Measurements from ENCODE around the gene ENTPD1.
"Not testable (repeated sequence)": the region's sequence is repeated elsewhere in the genome, so short reads cannot be mapped to it uniquely, and the experiment has no call there.

The ENTPD1 gene

GRCh38 chr10:95756041-95756761, at the start of gene ENTPD1:
ENTPD1 (plus strand) TSS chr10:95756163; CDS start chr10:95756240, 77 bp downstream.
- DNase-seq (ENCODE audit: low read depth, low spot score), result no peak

- no peak for DNase-seq (ENCODE audit: low read depth, low spot score)
These were observed 49.4 kb upstream of the ENTPD1 start for GRCh38 chr10:95706573-95706972.

GRCh38 chr10:95706990-95707389, 49.0 kb upstream of the ENTPD1 start:
- DNase-seq (ENCODE audit: low read depth, low spot score), result no peak

GRCh38 chr10:95711492-95711891, 44.5 kb upstream of the ENTPD1 start:
- DNase-seq (ENCODE audit: low read depth, low spot score), result no peak

GRCh38 chr10:95716466-95716865, 39.5 kb upstream of the ENTPD1 start:
- DNase-seq (ENCODE audit: low read depth, low spot score), result no peak

GRCh38 chr10:95716866-95717265, 39.1 kb upstream of the ENTPD1 start:
- DNase-seq (ENCODE audit: low read depth, low spot score), result no peak

GRCh38 chr10:95720745-95721144, 35.2 kb upstream of the ENTPD1 start:
- not testable (repeated sequence) for DNase-seq (ENCODE audit: low read depth, low spot score)

- not testable (repeated sequence) for DNase-seq (ENCODE audit: low read depth, low spot score)
These were observed 33.5 kb upstream of the ENTPD1 start for GRCh38 chr10:95722496-95722895.

GRCh38 chr10:95728526-95728925, 27.4 kb upstream of the ENTPD1 start:
- DNase-seq (ENCODE audit: low read depth, low spot score), result no peak

GRCh38 chr10:95729323-95730055, 26.5 kb upstream of the ENTPD1 start:
- no peak for DNase-seq (ENCODE audit: low read depth, low spot score)

GRCh38 chr10:95730233-95730632, 25.7 kb upstream of the ENTPD1 start:
- DNase-seq (ENCODE audit: low read depth, low spot score), result no peak

GRCh38 chr10:95732907-95733306, 23.1 kb upstream of the ENTPD1 start:
- not testable (repeated sequence) for DNase-seq (ENCODE audit: low read depth, low spot score)

- DNase-seq (ENCODE audit: low read depth, low spot score), result no peak
These were observed 16.9 kb upstream of the ENTPD1 start for GRCh38 chr10:95739056-95739455.

GRCh38 chr10:95741807-95742467, 14.0 kb upstream of the ENTPD1 start:
- no peak for DNase-seq (ENCODE audit: low read depth, low spot score)

- DNase-seq (ENCODE audit: low read depth, low spot score), result no peak
These were observed 13.5 kb upstream of the ENTPD1 start for GRCh38 chr10:95742485-95742884.

- DNase-seq (ENCODE audit: low read depth, low spot score), result no peak
These were observed 12.9 kb upstream of the ENTPD1 start for GRCh38 chr10:95742962-95743535.

GRCh38 chr10:95745501-95745900, 10.5 kb upstream of the ENTPD1 start:
- no peak for DNase-seq (ENCODE audit: low read depth, low spot score)

- DNase-seq (ENCODE audit: low read depth, low spot score), result no peak
These were observed 7.6 kb upstream of the ENTPD1 start for GRCh38 chr10:95748349-95748748.

- no peak for DNase-seq (ENCODE audit: low read depth, low spot score)
These were observed 405 bp upstream of the ENTPD1 start for GRCh38 chr10:95755511-95756004.

- DNase-seq (ENCODE audit: low read depth, low spot score), result no peak
These were observed 1.1 kb downstream of the ENTPD1 start for GRCh38 chr10:95756809-95757684.
